ENCODE data around the gene CLPX.
"Not testable (repeated sequence)": the region's sequence is repeated elsewhere in the genome, so short reads cannot be mapped to it uniquely, and the experiment has no call there.

Gene CLPX

GRCh38 chr15:65184868-65185717, at the start of gene CLPX:
TSS of gene CLPX (minus strand) at chr15:65185342. CDS start at chr15:65185153, 189 bp downstream.
- Mint-ChIP-seq H3K4me3 (peak within 1 kb of the TSS; percentile 97), H3K9me3 (no peaks in the 10 kb centered on the region), H3K4me1 (peaks cover 38% of the 10 kb centered on the region), H3K27me3 (ENCODE audit: low read depth, poor library complexity) (peaks cover 3% of the 10 kb centered on the region), H3K27ac (peak within 1 kb of the TSS; percentile 97), H3K36me3 (ENCODE audit: low read depth) (peaks cover 16% of the 10 kb centered on the region)
- TF ChIP-seq, protein P1, sequence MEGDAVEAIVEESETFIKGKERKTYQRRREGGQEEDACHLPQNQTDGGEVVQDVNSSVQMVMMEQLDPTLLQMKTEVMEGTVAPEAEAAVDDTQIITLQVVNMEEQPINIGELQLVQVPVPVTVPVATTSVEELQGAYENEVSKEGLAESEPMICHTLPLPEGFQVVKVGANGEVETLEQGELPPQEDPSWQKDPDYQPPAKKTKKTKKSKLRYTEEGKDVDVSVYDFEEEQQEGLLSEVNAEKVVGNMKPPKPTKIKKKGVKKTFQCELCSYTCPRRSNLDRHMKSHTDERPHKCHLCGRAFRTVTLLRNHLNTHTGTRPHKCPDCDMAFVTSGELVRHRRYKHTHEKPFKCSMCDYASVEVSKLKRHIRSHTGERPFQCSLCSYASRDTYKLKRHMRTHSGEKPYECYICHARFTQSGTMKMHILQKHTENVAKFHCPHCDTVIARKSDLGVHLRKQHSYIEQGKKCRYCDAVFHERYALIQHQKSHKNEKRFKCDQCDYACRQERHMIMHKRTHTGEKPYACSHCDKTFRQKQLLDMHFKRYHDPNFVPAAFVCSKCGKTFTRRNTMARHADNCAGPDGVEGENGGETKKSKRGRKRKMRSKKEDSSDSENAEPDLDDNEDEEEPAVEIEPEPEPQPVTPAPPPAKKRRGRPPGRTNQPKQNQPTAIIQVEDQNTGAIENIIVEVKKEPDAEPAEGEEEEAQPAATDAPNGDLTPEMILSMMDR (IDR thresholded peaks at IDR 0.05): no peak
- DNase-seq: peak; percentile 82

DNA sequence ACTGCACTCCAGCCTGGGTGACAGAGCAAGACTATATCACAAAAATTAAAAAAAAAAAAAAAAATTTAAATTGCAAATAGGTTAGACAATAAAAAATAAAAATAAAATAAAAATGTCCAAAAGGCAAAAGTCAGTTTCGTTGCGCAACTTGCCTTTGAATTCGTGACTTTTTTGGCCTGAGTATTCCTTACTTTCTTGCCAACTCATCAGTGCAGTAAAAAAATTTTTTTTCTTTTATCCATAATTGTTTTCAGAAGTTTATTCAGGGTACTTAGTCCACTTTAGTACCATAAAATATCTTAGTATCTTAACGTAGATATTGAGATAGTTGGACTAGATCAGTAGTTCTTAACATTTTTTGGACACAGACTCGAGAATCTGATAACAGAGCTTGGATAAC, 48.6 kb upstream of the CLPX start:
- H3K27ac Mint-ChIP-seq: no peak overlapping the region

DNA sequence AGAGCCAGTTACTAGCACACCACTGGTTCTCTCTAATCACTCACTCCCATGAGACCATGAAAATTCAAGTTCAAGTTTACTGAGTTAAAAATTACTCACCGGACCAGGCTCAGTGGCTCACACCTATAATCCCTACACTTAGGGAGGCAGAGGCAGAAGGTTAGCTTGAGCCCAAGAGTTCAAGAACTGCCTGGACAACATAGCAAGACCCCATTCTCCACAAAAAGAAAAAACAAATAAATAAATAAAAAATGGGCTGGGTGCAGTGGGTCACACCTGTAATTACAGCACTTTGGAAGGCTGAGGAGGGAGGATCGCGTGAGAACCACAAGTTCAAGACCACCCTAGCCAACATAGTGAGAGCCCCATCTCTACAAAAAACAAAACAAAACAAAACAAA, 47.4 kb upstream of the CLPX start:
- Mint-ChIP-seq H3K27me3 (ENCODE audit: low read depth, poor library complexity) (no peaks in the 10 kb centered on the region), H3K27ac (no peak overlapping the region), H3K4me1 (peaks cover 14% of the 10 kb centered on the region), H3K4me3 (no peak overlapping the region), H3K9me3 (no peaks in the 10 kb centered on the region), H3K36me3 (ENCODE audit: low read depth) (no peaks in the 10 kb centered on the region)
- DNase-seq: no peak
- TF ChIP-seq, protein P1 (IDR thresholded peaks at IDR 0.05): no peak

More for the DNA sequence above, 48.6 kb upstream of the CLPX start:
- Mint-ChIP-seq H3K4me1 (peaks cover 16% of the 10 kb centered on the region), H3K36me3 (ENCODE audit: low read depth) (no peaks in the 10 kb centered on the region), H3K4me3 (no peak overlapping the region), H3K9me3 (no peaks in the 10 kb centered on the region), H3K27me3 (ENCODE audit: low read depth, poor library complexity) (peaks cover 1% of the 10 kb centered on the region)
- TF ChIP-seq, protein P1 (IDR thresholded peaks at IDR 0.05): no peak
- DNase-seq: no peak

GRCh38 chr15:65231306-65231705, 46.2 kb upstream of the CLPX start:
- no peak overlapping the region for H3K27ac Mint-ChIP-seq
- no peaks in the 10 kb centered on the region for H3K9me3 Mint-ChIP-seq
- H3K27me3 Mint-ChIP-seq (ENCODE audit: low read depth, poor library complexity): no peaks in the 10 kb centered on the region
- no peak for DNase-seq
- H3K4me1 Mint-ChIP-seq: peaks cover 7% of the 10 kb centered on the region
- H3K36me3 Mint-ChIP-seq (ENCODE audit: low read depth): no peaks in the 10 kb centered on the region
- H3K4me3 Mint-ChIP-seq: no peak overlapping the region
- TF ChIP-seq, protein P1 (IDR thresholded peaks at IDR 0.05): no peak

GRCh38 chr15:65226901-65227300, 41.8 kb upstream of the CLPX start:
- H3K27ac Mint-ChIP-seq; H3K4me1 Mint-ChIP-seq; DNase-seq; H3K4me3 Mint-ChIP-seq; H3K36me3 Mint-ChIP-seq (ENCODE audit: low read depth); H3K9me3 Mint-ChIP-seq; H3K27me3 Mint-ChIP-seq (ENCODE audit: low read depth, poor library complexity): not testable (repeated sequence)

GRCh38 chr15:65226221-65226620, 41.1 kb upstream of the CLPX start:
- Mint-ChIP-seq H3K9me3 (no peaks in the 10 kb centered on the region), H3K36me3 (ENCODE audit: low read depth) (no peaks in the 10 kb centered on the region), H3K4me1 (peaks cover 9% of the 10 kb centered on the region), H3K27me3 (ENCODE audit: low read depth, poor library complexity) (peaks cover 8% of the 10 kb centered on the region), H3K27ac (no peak overlapping the region), H3K4me3 (no peak overlapping the region)
- TF ChIP-seq, protein P1 (IDR thresholded peaks at IDR 0.05): no peak
- no peak for DNase-seq

All from nephron progenitor cell (in vitro differentiated cells).